HEK293 (cell line): ENCODE data around the gene PCNX4.

Experiments used
- CTCF ChIA-PET: fragments of 350-600 bp; formaldehyde crosslinking; extraction: SDS; loops from one replicate; lab custom pipeline; 2021; ENCODE audit warnings: antibody characterized with exemption; lab: Yijun Ruan, JAX
- POLR2A ChIA-PET: fragments of 300-600 bp; formaldehyde crosslinking; extraction: SDS; loops from one replicate; lab custom pipeline; 2020; ENCODE audit warnings: antibody characterized with exemption, inconsistent platforms; lab: Yijun Ruan, JAX
- H3K27ac ChIP-seq: fragments of 200-500 bp; sonication (Bioruptor generic); 2 replicates; pipeline ENCODE4 v1.5.1; 2014; ENCODE audit warnings: low read depth, low read length, control low read depth, inconsistent platforms; ENCODE audit errors: extremely low read depth
- H3K36me3 ChIP-seq, 2 experiments: fragments of 200-500 bp in 1 of 2; sonication (Bioruptor generic) in 1 of 2; 1 replicate in 1 of 2; 2 replicates in 1 of 2; pipeline ENCODE4 v1.5.1; 2014 to 2017; ENCODE audit warnings: inconsistent platforms in 2 of 2, low read length in 2 of 2; ENCODE audit not compliant: control insufficient read depth in 2 of 2, insufficient read depth in 1 of 2
- H3K4me1 ChIP-seq: fragments of 200-500 bp; sonication (Bioruptor generic); 2 replicates; pipeline ENCODE4 v1.5.1; 2014; ENCODE audit warnings: mild to moderate bottlenecking, low read length, inconsistent platforms; ENCODE audit not compliant: control insufficient read depth, insufficient read depth
- H3K4me3 ChIP-seq: 2 replicates; pipeline ENCODE4 v1.5.1; 2011; ENCODE audit warnings: low read depth, mild to moderate bottlenecking, control low read depth, low read length, moderate library complexity
- H3K9me3 ChIP-seq: fragments of 200-500 bp; sonication (Bioruptor generic); 2 replicates; pipeline ENCODE4 v1.5.1; 2014; ENCODE audit warnings: low read depth, low read length, inconsistent platforms; ENCODE audit not compliant: control insufficient read depth, insufficient read depth
- KLF1 ChIP-seq: fragments of 450-650 bp; formaldehyde crosslinking; IDR thresholded peaks from 2 replicates; pipeline ENCODE4 v1.5.1; 2016; ENCODE audit warnings: missing biosample characterization, missing genetic modification characterization
- KLF16 ChIP-seq: fragments of 450-650 bp; formaldehyde crosslinking; IDR thresholded peaks from 2 replicates; pipeline ENCODE4 v1.5.1; 2017; ENCODE audit warnings: missing biosample characterization, missing genetic modification characterization
- SALL2 ChIP-seq: fragments of 450-650 bp; formaldehyde crosslinking; IDR thresholded peaks from 2 replicates; pipeline ENCODE4 v1.5.0; 2017; ENCODE audit warnings: missing biosample characterization, mild to moderate bottlenecking, missing genetic modification characterization, borderline replicate concordance
- TCF7L2 ChIP-seq: IDR thresholded peaks from 2 replicates; pipeline ENCODE4 v1.6.1; 2011; ENCODE audit warnings: low read depth, mild to moderate bottlenecking, inconsistent platforms, low read length, moderate library complexity, borderline replicate concordance
- TRIM28 ChIP-seq: IDR thresholded peaks from 2 replicates; pipeline ENCODE4 v1.6.1; 2011; ENCODE audit warnings: low read length, control low read depth, borderline replicate concordance
- ZBTB48 ChIP-seq: fragments of 450-650 bp; formaldehyde crosslinking; IDR thresholded peaks from 2 replicates; pipeline ENCODE4 v1.5.1; 2016; ENCODE audit warnings: missing biosample characterization, missing genetic modification characterization
- ZNF10 ChIP-seq: fragments of 450-650 bp; formaldehyde crosslinking; IDR thresholded peaks from 2 replicates; pipeline ENCODE4 v1.5.1; 2017; ENCODE audit warnings: missing biosample characterization, missing genetic modification characterization
- ZNF132 ChIP-seq: fragments of 450-650 bp; formaldehyde crosslinking; IDR thresholded peaks from 2 replicates; pipeline ENCODE4 v1.5.1; 2017; ENCODE audit warnings: missing biosample characterization, missing genetic modification characterization, borderline replicate concordance
- ZNF19 ChIP-seq: fragments of 450-650 bp; formaldehyde crosslinking; IDR thresholded peaks from 2 replicates; pipeline ENCODE4; 2016; ENCODE audit warnings: missing biosample characterization, missing genetic modification characterization, low read depth
- ZNF223 ChIP-seq: fragments of 450-650 bp; formaldehyde crosslinking; IDR thresholded peaks from 2 replicates; pipeline ENCODE4 v1.5.1; 2016; ENCODE audit warnings: missing biosample characterization, missing genetic modification characterization
- ZNF239 ChIP-seq: fragments of 450-650 bp; formaldehyde crosslinking; IDR thresholded peaks from 2 replicates; pipeline ENCODE4 v1.5.1; 2016; ENCODE audit warnings: missing biosample characterization, missing genetic modification characterization
- ZNF311 ChIP-seq: fragments of 450-650 bp; formaldehyde crosslinking; IDR thresholded peaks from 2 replicates; pipeline ENCODE4 v1.5.1; 2017; ENCODE audit warnings: missing biosample characterization, missing genetic modification characterization, borderline replicate concordance
- ZNF37A ChIP-seq: fragments of 450-650 bp; IDR thresholded peaks from 2 replicates; pipeline ENCODE4 v1.5.1; 2018; ENCODE audit warnings: missing biosample characterization, missing genetic modification characterization
- ZNF423 ChIP-seq: fragments of 450-650 bp; formaldehyde crosslinking; IDR thresholded peaks from 2 replicates; pipeline ENCODE4 v1.5.1; 2016; ENCODE audit warnings: missing biosample characterization, missing genetic modification characterization
- ZNF433 ChIP-seq: fragments of 450-650 bp; formaldehyde crosslinking; IDR thresholded peaks from 2 replicates; pipeline ENCODE4 v1.5.1; 2016; ENCODE audit warnings: missing biosample characterization, missing genetic modification characterization, low read depth
- ZNF558 ChIP-seq: fragments of 450-650 bp; formaldehyde crosslinking; IDR thresholded peaks from 2 replicates; pipeline ENCODE4 v1.5.1; 2016; ENCODE audit warnings: missing biosample characterization, missing genetic modification characterization
- ZNF626 ChIP-seq: fragments of 450-650 bp; sonication (Bioruptor Pico); formaldehyde crosslinking; IDR thresholded peaks from 2 replicates; pipeline ENCODE4 v1.5.1; 2018; ENCODE audit warnings: missing biosample characterization, missing genetic modification characterization, inconsistent platforms
- ZNF76 ChIP-seq: fragments of 450-650 bp; formaldehyde crosslinking; IDR thresholded peaks from 2 replicates; pipeline ENCODE4; 2016; ENCODE audit warnings: low read depth, missing biosample characterization, missing genetic modification characterization, borderline replicate concordance
- ZNF791 ChIP-seq: fragments of 450-650 bp; formaldehyde crosslinking; IDR thresholded peaks from 2 replicates; pipeline ENCODE4 v1.5.1; 2016; ENCODE audit warnings: missing biosample characterization, missing genetic modification characterization
- ZXDB ChIP-seq: fragments of 450-650 bp; formaldehyde crosslinking; IDR thresholded peaks from 2 replicates; pipeline ENCODE4 v1.5.1; 2016; ENCODE audit warnings: missing biosample characterization, missing genetic modification characterization
- TF ChIP-seq, protein P1 (sequence below): fragments of 450-650 bp; formaldehyde crosslinking; IDR thresholded peaks from 2 replicates; pipeline ENCODE4 v1.5.1; 2016; ENCODE audit warnings: missing biosample characterization, missing genetic modification characterization
- TF ChIP-seq, protein P2 (sequence below): fragments of 450-650 bp; IDR thresholded peaks from 2 replicates; pipeline ENCODE4 v1.5.1; 2018; ENCODE audit warnings: missing biosample characterization, mild to moderate bottlenecking, missing genetic modification characterization
- TF ChIP-seq, protein P3 (sequence below): fragments of 450-650 bp; formaldehyde crosslinking; IDR thresholded peaks from 2 replicates; pipeline ENCODE4 v1.5.1; 2017; ENCODE audit warnings: missing biosample characterization, missing genetic modification characterization

Gene PCNX4

DNA sequence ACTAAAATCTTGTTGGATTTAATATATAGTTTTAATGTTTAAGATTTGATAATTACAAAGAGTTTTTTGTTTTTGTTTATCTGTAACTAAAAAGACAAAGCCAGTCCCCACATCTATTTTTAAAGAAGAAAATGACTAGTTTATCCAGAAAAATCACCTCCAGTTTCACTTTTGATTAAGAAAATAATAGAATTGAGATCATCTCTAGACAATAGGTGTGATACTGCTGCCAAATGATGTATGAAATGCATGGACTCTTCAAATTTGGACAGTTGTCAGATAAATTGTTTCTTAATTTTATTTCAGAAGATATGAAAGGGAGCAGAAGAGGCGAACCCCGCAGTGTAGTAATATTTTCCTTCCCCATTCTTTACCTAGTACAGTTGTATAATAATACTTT lies 20.0 kb downstream of the PCNX4 start:
- TF ChIP-seq ZNF223 (tag by site-specific recombination) (no peak), TCF7L2 (no peak), ZNF10 (tag by site-specific recombination) (no peak), ZNF132 (tag by site-specific recombination) (no peak), ZNF433 (tag by site-specific recombination) (no peak), ZNF239 (no peak), ZNF37A (tag by site-specific recombination) (no peak), ZNF626 (tag by site-specific recombination) (no peak), ZBTB48 (tag by site-specific recombination) (no peak), TRIM28 (no peak), KLF1 (no peak), ZNF19 (tag by site-specific recombination) (no peak), ZNF791 (tag by site-specific recombination) (no peak)
- TF ChIP-seq, protein P1, sequence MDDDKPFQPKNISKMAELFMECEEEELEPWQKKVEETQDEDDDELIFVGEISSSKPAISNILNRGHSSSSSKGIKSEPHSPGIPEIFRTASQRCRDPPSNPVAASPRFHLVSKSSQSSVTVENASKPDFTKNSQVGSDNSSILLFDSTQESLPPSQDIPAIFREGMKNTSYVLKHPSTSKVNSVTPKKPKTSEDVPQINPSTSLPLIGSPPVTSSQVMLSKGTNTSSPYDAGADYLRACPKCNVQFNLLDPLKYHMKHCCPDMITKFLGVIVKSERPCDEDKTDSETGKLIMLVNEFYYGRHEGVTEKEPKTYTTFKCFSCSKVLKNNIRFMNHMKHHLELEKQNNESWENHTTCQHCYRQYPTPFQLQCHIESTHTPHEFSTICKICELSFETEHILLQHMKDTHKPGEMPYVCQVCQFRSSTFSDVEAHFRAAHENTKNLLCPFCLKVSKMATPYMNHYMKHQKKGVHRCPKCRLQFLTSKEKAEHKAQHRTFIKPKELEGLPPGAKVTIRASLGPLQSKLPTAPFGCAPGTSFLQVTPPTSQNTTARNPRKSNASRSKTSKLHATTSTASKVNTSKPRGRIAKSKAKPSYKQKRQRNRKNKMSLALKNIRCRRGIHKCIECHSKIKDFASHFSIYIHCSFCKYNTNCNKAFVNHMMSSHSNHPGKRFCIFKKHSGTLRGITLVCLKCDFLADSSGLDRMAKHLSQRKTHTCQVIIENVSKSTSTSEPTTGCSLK (tag by site-specific recombination): no peak
- TF ChIP-seq, protein P2, sequence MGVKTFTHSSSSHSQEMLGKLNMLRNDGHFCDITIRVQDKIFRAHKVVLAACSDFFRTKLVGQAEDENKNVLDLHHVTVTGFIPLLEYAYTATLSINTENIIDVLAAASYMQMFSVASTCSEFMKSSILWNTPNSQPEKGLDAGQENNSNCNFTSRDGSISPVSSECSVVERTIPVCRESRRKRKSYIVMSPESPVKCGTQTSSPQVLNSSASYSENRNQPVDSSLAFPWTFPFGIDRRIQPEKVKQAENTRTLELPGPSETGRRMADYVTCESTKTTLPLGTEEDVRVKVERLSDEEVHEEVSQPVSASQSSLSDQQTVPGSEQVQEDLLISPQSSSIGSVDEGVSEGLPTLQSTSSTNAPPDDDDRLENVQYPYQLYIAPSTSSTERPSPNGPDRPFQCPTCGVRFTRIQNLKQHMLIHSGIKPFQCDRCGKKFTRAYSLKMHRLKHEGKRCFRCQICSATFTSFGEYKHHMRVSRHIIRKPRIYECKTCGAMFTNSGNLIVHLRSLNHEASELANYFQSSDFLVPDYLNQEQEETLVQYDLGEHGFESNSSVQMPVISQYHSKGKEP: no peak
- TF ChIP-seq, all 188 proteins: peak for 0

DNA sequence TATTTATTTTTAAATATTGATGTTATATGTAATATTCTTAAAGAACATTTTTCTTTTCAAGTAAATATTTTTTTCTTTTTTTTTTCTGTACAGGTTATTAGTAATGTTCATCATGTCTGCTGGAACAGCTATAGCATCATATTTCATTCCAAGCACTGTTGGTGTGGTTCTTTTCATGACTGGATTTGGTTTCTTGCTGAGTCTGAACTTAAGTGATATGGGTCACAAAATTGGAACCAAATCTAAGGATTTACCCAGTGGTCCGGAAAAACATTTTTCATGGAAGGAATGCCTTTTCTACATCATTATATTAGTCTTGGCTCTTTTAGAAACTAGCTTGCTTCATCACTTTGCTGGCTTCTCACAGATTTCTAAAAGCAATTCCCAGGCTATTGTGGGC lies 23.2 kb downstream of the PCNX4 start:
- TF ChIP-seq ZNF76 (tag by site-specific recombination) (no peak), ZNF311 (no peak), SALL2 (tag by site-specific recombination) (no peak), ZXDB (no peak), ZNF423 (tag by site-specific recombination) (no peak)
- ChIA-PET CTCF (no interaction called here), POLR2A (no interaction called here)
- H3K27ac ChIP-seq: no peak overlapping the region
- H3K9me3 ChIP-seq: no peaks in the 10 kb centered on the region
- no peaks in the 10 kb centered on the region for H3K4me1 ChIP-seq
- no peak overlapping the region for H3K4me3 ChIP-seq
- H3K36me3 ChIP-seq: peaks cover 11 to 49% of the 10 kb centered on the region in 2 experiments

More for the DNA sequence above, 20.0 kb downstream of the PCNX4 start:
- Histone ChIP-seq H3K4me3 (no peak overlapping the region), H3K36me3 (peaks cover 6 to 41% of the 10 kb centered on the region in 2 experiments; a peak in 1 of 3 replicates), H3K4me1 (no peaks in the 10 kb centered on the region), H3K9me3 (no peaks in the 10 kb centered on the region), H3K27ac (no peak overlapping the region)
- POLR2A ChIA-PET: no interaction called here
- CTCF ChIA-PET: no interaction called here

DNA sequence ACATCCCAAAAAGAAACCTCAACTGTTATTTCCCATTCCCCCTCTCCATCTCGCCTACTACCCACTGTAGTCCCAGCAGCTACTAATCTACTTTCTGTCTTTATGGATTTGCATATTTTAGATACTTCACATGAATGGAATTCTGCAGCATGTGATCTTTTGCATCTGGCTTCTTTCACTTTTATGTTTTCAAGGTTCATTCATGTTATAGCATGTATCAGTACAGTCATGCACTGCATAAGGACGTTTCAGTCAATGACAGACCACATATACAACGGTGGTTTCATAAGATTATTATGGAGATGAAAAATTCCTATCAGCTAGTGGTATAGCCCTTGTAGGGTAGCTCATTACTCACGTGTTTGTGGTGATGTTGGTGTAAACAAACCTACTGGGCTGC lies 24.5 kb downstream of the PCNX4 start:
- H3K4me3 ChIP-seq: no peak overlapping the region
- no peak overlapping the region for H3K27ac ChIP-seq
- no peaks in the 10 kb centered on the region for H3K4me1 ChIP-seq
- no peaks in the 10 kb centered on the region for H3K9me3 ChIP-seq
- peaks cover 11 to 51% of the 10 kb centered on the region in 2 experiments for H3K36me3 ChIP-seq
- TF ChIP-seq ZNF558 (tag by site-specific recombination) (no peak), KLF16 (no peak), ZNF76 (tag by site-specific recombination) (no peak)
- TF ChIP-seq, protein P3, sequence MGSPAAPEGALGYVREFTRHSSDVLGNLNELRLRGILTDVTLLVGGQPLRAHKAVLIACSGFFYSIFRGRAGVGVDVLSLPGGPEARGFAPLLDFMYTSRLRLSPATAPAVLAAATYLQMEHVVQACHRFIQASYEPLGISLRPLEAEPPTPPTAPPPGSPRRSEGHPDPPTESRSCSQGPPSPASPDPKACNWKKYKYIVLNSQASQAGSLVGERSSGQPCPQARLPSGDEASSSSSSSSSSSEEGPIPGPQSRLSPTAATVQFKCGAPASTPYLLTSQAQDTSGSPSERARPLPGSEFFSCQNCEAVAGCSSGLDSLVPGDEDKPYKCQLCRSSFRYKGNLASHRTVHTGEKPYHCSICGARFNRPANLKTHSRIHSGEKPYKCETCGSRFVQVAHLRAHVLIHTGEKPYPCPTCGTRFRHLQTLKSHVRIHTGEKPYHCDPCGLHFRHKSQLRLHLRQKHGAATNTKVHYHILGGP (tag by site-specific recombination): no peak
- ChIA-PET POLR2A (no interaction called here), CTCF (no interaction called here)
